SK-N-SH (cell line): ENCODE measurements around the gene AQP1. TPM values are rescaled to one million over a fixed set of nuclear protein-coding genes. Genes with fewer than 3 reads are reported as not detected.

ENCODE experiments used
- CTCF ChIA-PET: fragments of 300-600, 350-600 bp; formaldehyde crosslinking; extraction: SDS; loops from one replicate; lab custom pipeline; 2021; lab: Yijun Ruan, JAX
- POLR2A ChIA-PET: fragments of 350-600 bp; sonication (Branson Sonifier 250); formaldehyde crosslinking; extraction: SDS; loops from one replicate; lab custom pipeline; 2020; ENCODE audit warnings: antibody characterized with exemption, inconsistent platforms; lab: Yijun Ruan, JAX
- DNase-seq: peaks from one replicate; pipeline ENCODE4 v3.0.0; 2012
- H2AFZ ChIP-seq: fragments of 200-600 bp; sonication (generic); 2 replicates; pipeline ENCODE4 v1.8.1; 2016; ENCODE audit warnings: antibody characterized with exemption, mild to moderate bottlenecking, low read depth
- H3F3A ChIP-seq: fragments of 200-600 bp; sonication (generic); replicated peaks from 2 replicates; pipeline ENCODE3; 2016; ENCODE audit warnings: antibody characterized with exemption, mild to moderate bottlenecking; ENCODE audit not compliant: insufficient read depth
- H3K27ac ChIP-seq, 2 experiments: fragments of 200-500 bp in 1 of 2; fragments of 200-600 bp in 1 of 2; sonication (Bioruptor generic) in 1 of 2; sonication (generic), shearing (Covaris generic) in 1 of 2; 2 replicates each; pipeline versions ENCODE4 v1.5.1 to v1.6.1; 2014 to 2016; ENCODE audit warnings: low read depth in 2 of 2, inconsistent platforms in 1 of 2, low read length in 1 of 2, mild to moderate bottlenecking in 1 of 2, mixed read lengths in 1 of 2
- H3K27me3 ChIP-seq: fragments of 200-600 bp; sonication (generic), shearing (Covaris generic); 2 replicates; pipeline ENCODE4 v1.6.1; 2016; ENCODE audit warnings: mixed run types; ENCODE audit not compliant: insufficient read depth
- H3K36me3 ChIP-seq, 2 experiments: fragments of 200-500 bp in 1 of 2; fragments of 200-600 bp in 1 of 2; sonication (Bioruptor generic) in 1 of 2; sonication (generic) in 1 of 2; replicated peaks in 1 of 2; 2 replicates each; pipeline versions ENCODE3 to v1.5.1; 2014 to 2016; ENCODE audit warnings: low read length in 1 of 2, mild to moderate bottlenecking in 1 of 2; ENCODE audit not compliant: insufficient read depth in 2 of 2, control insufficient read depth in 1 of 2
- H3K4me1 ChIP-seq, 2 experiments: fragments of 200-500 bp in 1 of 2; fragments of 200-600 bp in 1 of 2; sonication (Bioruptor generic) in 1 of 2; sonication (generic), shearing (Covaris generic) in 1 of 2; 2 replicates each; pipeline versions ENCODE4 v1.5.1 to v1.6.1; 2014 to 2016; ENCODE audit warnings: low read depth in 1 of 2, low read length in 1 of 2, mixed run types in 1 of 2; ENCODE audit not compliant: insufficient read depth in 2 of 2, control insufficient read depth in 1 of 2
- H3K4me2 ChIP-seq: fragments of 200-600 bp; sonication (generic), shearing (Covaris generic); 2 replicates; pipeline ENCODE4 v1.6.1; 2017; ENCODE audit warnings: mixed run types
- H3K4me3 ChIP-seq, 2 experiments: fragments of 200-500 bp in 1 of 2; fragments of 200-600 bp in 1 of 2; sonication (Bioruptor generic) in 1 of 2; sonication (generic), shearing (Covaris generic) in 1 of 2; 2 replicates each; pipeline versions ENCODE4 v1.5.1 to v1.8.1; 2014 to 2016; ENCODE audit warnings: low read depth in 2 of 2, inconsistent platforms in 1 of 2, low read length in 1 of 2, mild to moderate bottlenecking in 1 of 2, mixed read lengths in 1 of 2, moderate library complexity in 1 of 2
- H3K79me2 ChIP-seq: fragments of 200-600 bp; sonication (generic); 2 replicates; pipeline ENCODE4 v1.8.1; 2017; ENCODE audit warnings: mild to moderate bottlenecking; ENCODE audit not compliant: insufficient read depth
- H3K9ac ChIP-seq: fragments of 200-600 bp; sonication (generic); 2 replicates; pipeline ENCODE4 v1.6.1; 2017; ENCODE audit warnings: mixed run types
- H3K9me2 ChIP-seq: fragments of 200-600 bp; sonication (generic); 2 replicates; pipeline ENCODE4 v1.6.1; 2017; ENCODE audit warnings: mixed run types
- H3K9me3 ChIP-seq: fragments of 200-600 bp; sonication (generic); 2 replicates; pipeline ENCODE4 v1.6.1; 2017; ENCODE audit warnings: mixed run types, mild to moderate bottlenecking, moderate library complexity
- H4K20me1 ChIP-seq: fragments of 200-600 bp; sonication (generic); 2 replicates; pipeline ENCODE4 v1.6.1; 2017; ENCODE audit warnings: mild to moderate bottlenecking, mixed run types; ENCODE audit not compliant: insufficient read depth
- ELF1 ChIP-seq: IDR thresholded peaks from 2 replicates; pipeline ENCODE4 v1.4.0; 2012
- EP300 ChIP-seq, 2 experiments: IDR thresholded peaks; 2 replicates each; pipeline versions ENCODE4 v1.4.0 to v1.6.1; 2012; ENCODE audit warnings: borderline replicate concordance in 1 of 2, low read depth in 1 of 2, low read length in 1 of 2
- GATA2 ChIP-seq: sonication (generic); formaldehyde crosslinking; IDR thresholded peaks from 2 replicates; pipeline ENCODE4 v1.5.0; 2020; ENCODE audit warnings: mild to moderate bottlenecking, missing genetic modification reagents
- MXI1 ChIP-seq: IDR thresholded peaks from 2 replicates; pipeline ENCODE4 v1.6.1; 2012; ENCODE audit warnings: mild to moderate bottlenecking, low read depth, low read length, improper control_type of control experiment
- NFIC ChIP-seq: IDR thresholded peaks from 2 replicates; pipeline ENCODE4 v1.4.0; 2012; ENCODE audit warnings: borderline replicate concordance
- RAD21 ChIP-seq: IDR thresholded peaks from 2 replicates; pipeline ENCODE4 v1.6.1; 2012; ENCODE audit warnings: mild to moderate bottlenecking, low read length
- RFX5 ChIP-seq: IDR thresholded peaks from 2 replicates; pipeline ENCODE4 v1.6.1; 2012; ENCODE audit warnings: mild to moderate bottlenecking, improper control_type of control experiment, low read length
- SIN3A ChIP-seq: IDR thresholded peaks from 2 replicates; pipeline ENCODE4 v1.6.1; 2012; ENCODE audit warnings: low read depth, mild to moderate bottlenecking, low read length, moderate library complexity, borderline replicate concordance
- USF2 ChIP-seq: fragments of 150-350 bp; IDR thresholded peaks from 2 replicates; pipeline ENCODE4 v1.6.1; 2017; ENCODE audit warnings: antibody characterized with exemption, low read length, low read depth, borderline replicate concordance
- YY1 ChIP-seq: IDR thresholded peaks from 2 replicates; pipeline ENCODE4 v1.4.0; 2012; ENCODE audit warnings: low read depth, mild to moderate bottlenecking
- WGBS: methylation state at CpG from one replicate; pipeline ENCODE4 v1.1.6; 2017; ENCODE audit warnings: low lambda C conversion rate; 5-methylcytosine and 5-hydroxymethylcytosine counted together
- polyA plus RNA-seq, 3 experiments: library from polyadenylated mRNA; depleted of rRNA; stranded (reverse); fragments of >200 nt; gene quantifications; 2 replicates each; pipeline ENCODE4 v1.2.3, GENCODE V29; 2012

The AQP1 gene
- polyA plus RNA-seq, 1 of the 3 experiments (the other 2 are of a cell fraction) = 1.7 TPM

GRCh38 chr7:30912986-30913811 lies 1.5 kb downstream of the AQP1 start:
- TF ChIP-seq MXI1 = peak; percentile 81; the same call in 1 of the 2 replicates
- TF ChIP-seq RAD21 = no peak
- TF ChIP-seq YY1 = no peak
- TF ChIP-seq GATA2 (CRISPR knock-in tag) = peak; percentile 68; the same call in 1 of the 2 replicates
- TF ChIP-seq RFX5 = no peak
- TF ChIP-seq USF2 = peak; percentile 33; the same call in 1 of the 2 replicates
- peak in 1 of 2 experiments; percentile 53; a peak in 2 of 4 replicates for TF ChIP-seq EP300 (IDR thresholded peaks at IDR 0.05; ENCODE audit: borderline replicate concordance in 1 of 2, low read depth in 1 of 2, low read length in 1 of 2)
- no peak for TF ChIP-seq SIN3A
- TF ChIP-seq ELF1 = no peak
- TF ChIP-seq, all 33 proteins: peak for 4
- H3F3A ChIP-seq = no peaks in the 10 kb centered on the region
- no peaks in the 10 kb centered on the region for H3K79me2 ChIP-seq
- no peaks in the 10 kb centered on the region for H3K36me3 ChIP-seq
- no peaks in the 10 kb centered on the region for H4K20me1 ChIP-seq
- 85% methylated on average over 16 of the region's 17 CpGs for WGBS
- peak overlapping the region in 1 of 2 experiments; percentile 6; a peak in 1 of 4 replicates for H3K4me3 ChIP-seq
- peak overlapping the region; percentile 11; the same call in 1 of the 2 replicates for H3K4me2 ChIP-seq
- no peaks in the 10 kb centered on the region for H3K27me3 ChIP-seq
- no peak overlapping the region for H2AFZ ChIP-seq
- H3K9me3 ChIP-seq = no peaks in the 10 kb centered on the region
- POLR2A ChIA-PET = interaction anchor here (0.6 to 0.8 kb wide), 3 partner anchors 17 to 49 kb away, joined by 3 read pairs; no protein-coding TSS in a partner anchor
- no peaks in the 10 kb centered on the region for H3K9me2 ChIP-seq
- peak; percentile 82 for DNase-seq
- CTCF ChIA-PET = interaction anchor here (0.9 to 10.9 kb wide), 11 partner anchors 11 to 221 kb away, joined by 3 to 84 read pairs (median 5); no protein-coding TSS in a partner anchor
- no peak overlapping the region for H3K9ac ChIP-seq
- H3K27ac ChIP-seq = peak overlapping the region in 1 of 2 experiments; percentile 86; a peak in 2 of 4 replicates
- H3K4me1 ChIP-seq = peaks cover 7 to 75% of the 10 kb centered on the region in 2 experiments; a peak in 2 of 4 replicates

- Histone ChIP-seq H3K9me3 (no peaks in the 10 kb centered on the region), H3K9me2 (no peaks in the 10 kb centered on the region), H3K9ac (no peak overlapping the region), H2AFZ (no peak overlapping the region), H4K20me1 (no peaks in the 10 kb centered on the region), H3K79me2 (no peaks in the 10 kb centered on the region), H3K4me1 (peaks cover 7 to 81% of the 10 kb centered on the region in 2 experiments; a peak in 2 of 4 replicates), H3K4me2 (peak overlapping the region; percentile 24), H3F3A (no peaks in the 10 kb centered on the region), H3K36me3 (no peaks in the 10 kb centered on the region), H3K4me3 (peak overlapping the region in 1 of 2 experiments; percentile 6; a peak in 1 of 4 replicates), H3K27me3 (no peaks in the 10 kb centered on the region), H3K27ac (peak overlapping the region; percentile 37 to 86; a peak in 3 of 4 replicates)
- DNase-seq = no peak
- 95% methylated on average over 16 of the region's 16 CpGs for WGBS
- POLR2A ChIA-PET = interaction anchor here (0.6 kb wide), 2 partner anchors 9 to 49 kb away, joined by 3 to 4 read pairs; no protein-coding TSS in a partner anchor
- CTCF ChIA-PET = interaction anchor here (0.8 to 10.9 kb wide), 6 partner anchors 17 to 220 kb away, joined by 3 to 84 read pairs (median 4); no protein-coding TSS in a partner anchor
- no peak for TF ChIP-seq NFIC
These were observed 2.3 kb downstream of the AQP1 start for GRCh38 chr7:30913821-30914515.
